Measurements from ENCODE around the gene SERPINI1.
"Not testable (repeated sequence)": the region's sequence is repeated elsewhere in the genome, so short reads cannot be mapped to it uniquely, and the experiment has no call there.

SERPINI1 gene

GRCh38 chr3:167810236-167810635, 74.7 kb downstream of the SERPINI1 start:
- H3K36me3 ChIP-seq (ENCODE audit: control insufficient read depth in 1 of 2, insufficient read depth in 2 of 2, low read length in 2 of 2), result no peaks in the 10 kb centered on the region
- peaks cover 7 to 20% of the 10 kb centered on the region in 2 donors for H3K4me1 ChIP-seq (ENCODE audit: control insufficient read depth in 1 of 2, insufficient read depth in 2 of 2, low read length in 2 of 2)

GRCh38 chr3:167811031-167811430, 75.5 kb downstream of the SERPINI1 start:
- H3K9me3 ChIP-seq (ENCODE audit: control insufficient read depth in 1 of 2, low read length in 2 of 2), result no peaks in the 10 kb centered on the region
- H3K27me3 ChIP-seq (ENCODE audit: low read depth, low read length), result no peaks in the 10 kb centered on the region
- H3K4me3 ChIP-seq (ENCODE audit: low read depth in 1 of 2, low read length in 2 of 2), result no peak overlapping the region
- H3K4me1 ChIP-seq (ENCODE audit: control insufficient read depth in 1 of 2, insufficient read depth in 2 of 2, low read length in 2 of 2), result peaks cover 7 to 23% of the 10 kb centered on the region in 2 donors
- H3K36me3 ChIP-seq (ENCODE audit: control insufficient read depth in 1 of 2, insufficient read depth in 2 of 2, low read length in 2 of 2), result no peaks in the 10 kb centered on the region
- H3K27ac ChIP-seq (ENCODE audit: low read length), result no peak overlapping the region

More at GRCh38 chr3:167810236-167810635, 74.7 kb downstream of the SERPINI1 start:
- no peaks in the 10 kb centered on the region for H3K27me3 ChIP-seq (ENCODE audit: low read depth, low read length)
- no peaks in the 10 kb centered on the region for H3K9me3 ChIP-seq (ENCODE audit: control insufficient read depth in 1 of 2, low read length in 2 of 2)
- H3K4me3 ChIP-seq (ENCODE audit: low read depth in 1 of 2, low read length in 2 of 2), result no peak overlapping the region
- H3K27ac ChIP-seq (ENCODE audit: low read length), result no peak overlapping the region

GRCh38 chr3:167813169-167814123, 77.9 kb downstream of the SERPINI1 start:
- peak overlapping the region; percentile 11 for H3K27ac ChIP-seq (ENCODE audit: low read length)
- H3K36me3 ChIP-seq (ENCODE audit: control insufficient read depth in 1 of 2, insufficient read depth in 2 of 2, low read length in 2 of 2), result no peaks in the 10 kb centered on the region
- H3K4me3 ChIP-seq (ENCODE audit: low read depth in 1 of 2, low read length in 2 of 2), result no peak overlapping the region
- peaks cover 7 to 23% of the 10 kb centered on the region in 2 donors for H3K4me1 ChIP-seq (ENCODE audit: control insufficient read depth in 1 of 2, insufficient read depth in 2 of 2, low read length in 2 of 2)
- no peaks in the 10 kb centered on the region for H3K9me3 ChIP-seq (ENCODE audit: control insufficient read depth in 1 of 2, low read length in 2 of 2)
- H3K27me3 ChIP-seq (ENCODE audit: low read depth, low read length), result no peaks in the 10 kb centered on the region

GRCh38 chr3:167814441-167814951, 79.0 kb downstream of the SERPINI1 start:
- Histone ChIP-seq H3K27ac (ENCODE audit: low read length) (peak overlapping the region; percentile 11), H3K9me3 (ENCODE audit: control insufficient read depth in 1 of 2, low read length in 2 of 2) (no peaks in the 10 kb centered on the region), H3K36me3 (ENCODE audit: control insufficient read depth in 1 of 2, insufficient read depth in 2 of 2, low read length in 2 of 2) (no peaks in the 10 kb centered on the region), H3K27me3 (ENCODE audit: low read depth, low read length) (no peaks in the 10 kb centered on the region), H3K4me3 (ENCODE audit: low read depth in 1 of 2, low read length in 2 of 2) (no peak overlapping the region), H3K4me1 (ENCODE audit: control insufficient read depth in 1 of 2, insufficient read depth in 2 of 2, low read length in 2 of 2) (peaks cover 7 to 23% of the 10 kb centered on the region in 2 donors)

GRCh38 chr3:167816953-167817352, 81.4 kb downstream of the SERPINI1 start:
- Histone ChIP-seq H3K36me3 (ENCODE audit: control insufficient read depth in 1 of 2, insufficient read depth in 2 of 2, low read length in 2 of 2) (no peaks in the 10 kb centered on the region), H3K9me3 (ENCODE audit: control insufficient read depth in 1 of 2, low read length in 2 of 2) (no peaks in the 10 kb centered on the region), H3K27ac (ENCODE audit: low read length) (no peak overlapping the region), H3K27me3 (ENCODE audit: low read depth, low read length) (no peaks in the 10 kb centered on the region), H3K4me3 (ENCODE audit: low read depth in 1 of 2, low read length in 2 of 2) (no peak overlapping the region), H3K4me1 (ENCODE audit: control insufficient read depth in 1 of 2, insufficient read depth in 2 of 2, low read length in 2 of 2) (peaks cover 7 to 23% of the 10 kb centered on the region in 2 donors)

- peaks cover 0 to 2% of the 10 kb centered on the region in 2 donors for H3K4me1 ChIP-seq (ENCODE audit: control insufficient read depth in 1 of 2, insufficient read depth in 2 of 2, low read length in 2 of 2)
- H3K36me3 ChIP-seq (ENCODE audit: control insufficient read depth in 1 of 2, insufficient read depth in 2 of 2, low read length in 2 of 2), result no peaks in the 10 kb centered on the region
- no peak overlapping the region for H3K4me3 ChIP-seq (ENCODE audit: low read depth in 1 of 2, low read length in 2 of 2)
- no peak overlapping the region for H3K27ac ChIP-seq (ENCODE audit: low read length)
- no peaks in the 10 kb centered on the region for H3K9me3 ChIP-seq (ENCODE audit: control insufficient read depth in 1 of 2, low read length in 2 of 2)
- no peaks in the 10 kb centered on the region for H3K27me3 ChIP-seq (ENCODE audit: low read depth, low read length)
These were observed 84.8 kb downstream of the SERPINI1 start for GRCh38 chr3:167820102-167820865.

GRCh38 chr3:167821248-167821805, 85.8 kb downstream of the SERPINI1 start:
- Histone ChIP-seq H3K4me1 (ENCODE audit: control insufficient read depth in 1 of 2, insufficient read depth in 2 of 2, low read length in 2 of 2) (no peaks in the 10 kb centered on the region), H3K27me3 (ENCODE audit: low read depth, low read length) (no peaks in the 10 kb centered on the region), H3K9me3 (ENCODE audit: control insufficient read depth in 1 of 2, low read length in 2 of 2) (no peaks in the 10 kb centered on the region), H3K27ac (ENCODE audit: low read length) (no peak overlapping the region), H3K4me3 (ENCODE audit: low read depth in 1 of 2, low read length in 2 of 2) (no peak overlapping the region), H3K36me3 (ENCODE audit: control insufficient read depth in 1 of 2, insufficient read depth in 2 of 2, low read length in 2 of 2) (no peaks in the 10 kb centered on the region)

GRCh38 chr3:167823738-167824137, 88.2 kb downstream of the SERPINI1 start:
- Histone ChIP-seq H3K27ac (ENCODE audit: low read length) (no peak overlapping the region), H3K4me3 (ENCODE audit: low read depth in 1 of 2, low read length in 2 of 2) (no peak overlapping the region), H3K27me3 (ENCODE audit: low read depth, low read length) (no peaks in the 10 kb centered on the region), H3K36me3 (ENCODE audit: control insufficient read depth in 1 of 2, insufficient read depth in 2 of 2, low read length in 2 of 2) (no peaks in the 10 kb centered on the region), H3K9me3 (ENCODE audit: control insufficient read depth in 1 of 2, low read length in 2 of 2) (no peaks in the 10 kb centered on the region), H3K4me1 (ENCODE audit: control insufficient read depth in 1 of 2, insufficient read depth in 2 of 2, low read length in 2 of 2) (no peaks in the 10 kb centered on the region)

- H3K4me1 ChIP-seq (ENCODE audit: control insufficient read depth in 1 of 2, insufficient read depth in 2 of 2, low read length in 2 of 2); H3K9me3 ChIP-seq (ENCODE audit: control insufficient read depth in 1 of 2, low read length in 2 of 2); H3K4me3 ChIP-seq (ENCODE audit: low read depth in 1 of 2, low read length in 2 of 2); H3K27ac ChIP-seq (ENCODE audit: low read length); H3K36me3 ChIP-seq (ENCODE audit: control insufficient read depth in 1 of 2, insufficient read depth in 2 of 2, low read length in 2 of 2); H3K27me3 ChIP-seq (ENCODE audit: low read depth, low read length): not testable (repeated sequence)
These were observed 92.1 kb downstream of the SERPINI1 start for GRCh38 chr3:167827588-167827987.

- Histone ChIP-seq H3K4me1 (ENCODE audit: control insufficient read depth in 1 of 2, insufficient read depth in 2 of 2, low read length in 2 of 2) (no peaks in the 10 kb centered on the region), H3K36me3 (ENCODE audit: control insufficient read depth in 1 of 2, insufficient read depth in 2 of 2, low read length in 2 of 2) (no peaks in the 10 kb centered on the region), H3K27me3 (ENCODE audit: low read depth, low read length) (no peaks in the 10 kb centered on the region), H3K4me3 (ENCODE audit: low read depth in 1 of 2, low read length in 2 of 2) (no peak overlapping the region), H3K9me3 (ENCODE audit: control insufficient read depth in 1 of 2, low read length in 2 of 2) (no peaks in the 10 kb centered on the region), H3K27ac (ENCODE audit: low read length) (no peak overlapping the region)
These were observed 93.5 kb downstream of the SERPINI1 start for GRCh38 chr3:167829071-167829470.

- H3K27me3 ChIP-seq (ENCODE audit: low read depth, low read length), result no peaks in the 10 kb centered on the region
- H3K4me3 ChIP-seq (ENCODE audit: low read depth in 1 of 2, low read length in 2 of 2), result no peak overlapping the region
- H3K9me3 ChIP-seq (ENCODE audit: control insufficient read depth in 1 of 2, low read length in 2 of 2), result no peaks in the 10 kb centered on the region
- no peaks in the 10 kb centered on the region for H3K4me1 ChIP-seq (ENCODE audit: control insufficient read depth in 1 of 2, insufficient read depth in 2 of 2, low read length in 2 of 2)
- no peak overlapping the region for H3K27ac ChIP-seq (ENCODE audit: low read length)
- H3K36me3 ChIP-seq (ENCODE audit: control insufficient read depth in 1 of 2, insufficient read depth in 2 of 2, low read length in 2 of 2), result no peaks in the 10 kb centered on the region
These were observed 94.5 kb downstream of the SERPINI1 start for GRCh38 chr3:167830007-167830406.

Data from muscle layer of duodenum (tissue), 2 donors.